ENCODE data around the gene ABI2.
"Not testable (repeated sequence)": the region's sequence is repeated elsewhere in the genome, so short reads cannot be mapped to it uniquely, and the experiment has no call there.

ABI2 gene

DNA sequence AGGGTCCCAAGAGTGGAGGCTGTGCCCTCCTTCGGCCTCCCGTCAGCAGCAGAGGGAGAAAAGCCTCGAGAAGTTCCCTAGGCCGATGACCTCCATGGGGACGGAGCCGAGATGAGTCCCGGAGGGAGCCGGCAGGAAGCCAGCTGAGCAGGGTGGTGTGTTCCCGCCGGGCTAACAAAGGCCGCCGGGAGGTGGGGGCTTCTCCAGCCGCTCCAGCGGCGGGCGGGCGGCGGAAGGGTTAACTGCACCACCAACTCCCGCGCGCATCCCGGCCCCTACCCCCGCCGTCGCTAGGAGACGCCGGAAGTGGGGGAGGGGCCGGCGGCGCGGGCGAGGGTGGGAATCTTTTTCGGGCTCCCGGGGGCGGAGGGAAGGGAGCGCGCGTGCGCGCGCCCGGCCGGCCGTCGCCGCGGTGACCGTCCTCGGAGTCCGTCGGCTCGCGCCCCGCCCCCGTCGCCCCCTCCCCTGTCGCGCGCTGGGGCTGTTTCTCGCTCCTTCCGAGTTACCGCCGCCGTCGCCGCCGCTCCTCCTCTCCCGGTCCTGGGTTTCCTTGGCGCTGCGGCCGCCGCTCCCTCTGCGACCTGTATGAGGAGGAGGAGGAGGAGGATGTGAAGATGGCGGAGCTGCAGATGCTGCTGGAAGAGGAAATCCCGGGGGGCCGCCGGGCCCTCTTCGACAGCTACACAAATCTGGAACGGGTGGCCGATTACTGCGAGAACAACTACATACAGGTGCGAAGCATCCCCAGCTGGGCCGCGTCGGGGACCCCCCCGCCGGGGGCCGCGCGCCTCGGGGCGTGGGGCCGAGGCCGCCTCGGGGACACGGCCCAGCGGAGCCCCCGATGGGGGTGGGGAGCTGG lies at the start of gene ABI2:
TSS of gene ABI2 (plus strand) at position 494 of the 859 bp plus-strand sequence. CDS start at position 615, 121 bp downstream.
- DNase-seq: peak; percentile 66

DNA sequence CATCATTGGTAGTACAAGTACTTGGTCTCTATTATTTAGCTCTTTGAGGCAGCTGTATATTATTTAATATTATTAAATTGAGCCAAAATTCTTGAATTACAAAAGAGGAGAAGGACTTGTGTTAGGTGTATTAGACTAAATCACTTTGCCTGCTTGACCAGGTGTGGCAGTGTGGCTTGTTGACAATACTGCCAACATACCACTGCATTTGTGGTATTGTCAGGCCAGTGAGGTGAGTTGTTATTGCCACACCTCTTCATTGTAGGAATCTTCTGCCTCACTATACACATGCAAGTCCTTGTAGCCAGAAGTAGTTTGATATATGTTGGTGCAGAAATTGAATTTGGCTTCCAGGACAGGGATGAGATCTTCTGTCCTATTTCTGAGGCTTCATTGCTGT lies 48.9 kb upstream of the ABI2 start:
- no peak for DNase-seq

DNA sequence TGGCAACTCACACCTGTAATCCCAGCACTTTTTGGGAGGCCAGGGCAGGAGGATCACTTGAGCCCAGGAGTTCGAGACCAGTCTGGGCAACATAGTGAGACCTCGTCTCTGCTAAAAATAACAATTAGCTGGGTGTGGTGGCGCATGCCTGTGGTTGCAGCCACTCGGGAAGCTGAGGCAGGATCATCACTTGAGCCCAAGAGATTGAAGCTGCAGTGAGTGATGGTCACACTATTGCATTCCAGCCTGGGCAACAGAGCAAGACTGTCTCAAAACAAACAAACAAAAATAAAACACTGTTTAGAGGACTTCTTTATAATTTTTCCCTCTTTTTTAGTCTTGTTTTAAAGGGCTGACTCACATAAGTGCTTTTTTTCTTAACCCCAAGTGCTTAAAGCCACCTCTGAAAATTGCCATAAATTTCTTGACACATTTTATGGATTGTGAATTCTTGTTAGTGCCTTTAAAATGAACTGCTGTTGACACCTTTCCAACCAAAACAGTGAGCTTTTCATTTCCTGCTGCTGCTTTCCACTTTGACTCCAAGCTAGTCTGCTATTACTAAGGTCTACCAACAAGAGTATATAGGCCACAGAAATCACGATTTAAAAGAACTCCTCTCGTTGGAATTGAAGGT lies 47.6 kb upstream of the ABI2 start:
- no peak for DNase-seq

DNA sequence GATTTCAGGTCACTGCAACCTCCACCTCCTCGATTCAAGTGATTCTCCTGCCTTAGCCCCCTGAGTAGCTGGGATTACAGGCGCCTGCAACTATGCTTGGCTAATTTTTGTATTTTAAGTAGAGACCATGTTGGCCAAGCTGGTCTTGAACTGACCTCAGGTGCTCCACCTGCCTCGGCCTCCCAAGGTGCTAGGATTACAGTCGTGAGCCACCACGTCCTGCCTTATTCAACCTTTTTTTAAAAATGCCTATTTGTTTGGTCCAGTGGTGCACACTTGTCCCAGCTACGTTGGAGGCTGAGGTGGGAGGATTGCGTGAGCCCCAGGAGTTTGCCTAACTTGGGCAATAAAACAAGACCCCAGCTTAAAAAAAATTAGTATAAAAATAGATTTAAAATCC lies 46.1 kb upstream of the ABI2 start:
- DNase-seq: no peak

DNA sequence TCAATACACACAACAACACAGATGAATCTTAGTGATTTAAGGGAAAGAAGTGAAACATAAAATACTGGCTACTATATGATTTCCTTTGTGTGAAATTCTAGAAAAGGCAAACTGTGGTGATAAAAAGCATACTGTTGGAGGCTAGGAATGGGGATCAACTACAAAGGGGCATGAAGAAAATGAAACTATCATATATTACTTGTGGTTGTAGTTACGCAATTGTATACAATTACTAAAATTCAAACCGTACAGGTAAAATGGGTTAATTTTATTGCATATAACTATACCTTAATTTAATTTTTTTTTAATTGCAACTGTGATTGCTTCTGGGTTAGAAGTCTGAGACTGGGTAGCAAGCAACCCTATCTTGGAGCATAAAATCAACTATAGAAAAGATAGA lies 41.7 kb upstream of the ABI2 start:
- no peak for DNase-seq

DNA sequence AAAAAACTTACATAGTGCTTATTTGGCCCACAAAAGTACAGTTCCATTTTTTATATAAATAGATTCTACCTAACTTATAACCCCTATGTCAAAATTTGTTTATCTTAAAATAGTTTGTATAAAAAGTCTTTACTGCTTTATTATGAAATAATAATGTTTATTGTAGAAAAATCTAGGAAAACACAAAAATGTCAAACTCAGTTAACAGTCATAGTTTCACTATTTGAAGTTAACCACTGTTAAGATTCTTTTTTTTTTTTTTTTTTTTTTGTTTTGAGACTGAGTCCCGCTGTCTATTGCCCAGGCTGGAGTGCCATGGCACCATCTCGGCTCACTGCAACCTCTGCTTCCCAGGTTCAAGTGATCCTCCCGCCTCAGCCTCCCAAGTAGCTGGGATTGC lies 26.5 kb upstream of the ABI2 start:
- no peak for DNase-seq

DNA sequence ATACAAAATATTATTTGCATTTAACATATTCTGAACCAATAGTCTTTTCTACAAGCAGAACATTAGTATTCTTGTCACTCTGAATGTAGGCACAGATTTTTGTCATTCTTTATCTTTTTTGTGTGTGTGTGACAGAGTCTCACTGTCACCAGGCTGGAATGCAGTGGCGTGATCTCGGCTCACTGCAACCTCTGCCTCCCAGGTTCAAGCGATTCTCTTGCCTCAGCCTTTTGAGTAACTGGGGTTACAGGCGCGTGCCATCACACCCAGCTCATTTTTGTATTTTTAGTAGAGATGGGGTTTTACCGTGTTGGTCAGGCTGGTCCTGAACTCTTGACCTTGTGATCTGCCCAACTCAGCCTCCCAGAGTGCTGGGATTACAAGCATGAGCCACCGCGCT lies 25.6 kb upstream of the ABI2 start:
- DNase-seq: not testable (repeated sequence)

DNA sequence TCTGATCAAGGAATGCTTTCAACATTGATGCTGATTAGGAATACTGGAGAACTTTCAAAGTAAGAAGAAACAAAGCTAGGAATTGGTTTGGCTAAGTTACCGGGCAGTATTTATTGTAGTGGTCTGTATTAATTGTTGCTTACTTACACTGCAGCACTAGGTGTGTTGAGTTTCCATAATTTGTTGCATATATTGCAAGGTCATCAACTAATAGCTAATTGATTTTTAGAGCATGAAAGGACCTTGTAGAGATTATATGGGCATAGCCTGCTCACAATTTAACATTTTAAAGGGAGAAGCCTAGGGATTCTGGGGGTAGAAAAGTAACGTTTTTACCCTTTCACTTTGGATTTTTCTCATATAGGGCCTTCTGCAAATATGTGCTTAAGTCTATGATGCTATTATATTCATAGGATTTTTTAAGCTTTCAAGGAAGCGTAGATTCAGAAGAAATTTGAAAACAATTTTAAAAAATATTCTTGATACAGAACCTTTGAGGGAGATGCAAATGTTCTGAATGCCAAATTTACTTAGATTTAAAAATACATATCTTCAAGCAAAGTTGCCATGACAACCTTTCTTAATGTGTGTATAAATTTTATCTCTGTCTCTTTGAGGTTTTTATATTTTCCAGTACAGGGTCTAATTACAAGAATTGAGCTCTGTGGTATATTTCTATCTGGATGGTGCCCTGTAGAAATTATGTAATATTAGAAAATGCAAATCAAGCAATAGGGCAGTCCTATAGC lies 17.3 kb upstream of the ABI2 start:
- DNase-seq: no peak

DNA sequence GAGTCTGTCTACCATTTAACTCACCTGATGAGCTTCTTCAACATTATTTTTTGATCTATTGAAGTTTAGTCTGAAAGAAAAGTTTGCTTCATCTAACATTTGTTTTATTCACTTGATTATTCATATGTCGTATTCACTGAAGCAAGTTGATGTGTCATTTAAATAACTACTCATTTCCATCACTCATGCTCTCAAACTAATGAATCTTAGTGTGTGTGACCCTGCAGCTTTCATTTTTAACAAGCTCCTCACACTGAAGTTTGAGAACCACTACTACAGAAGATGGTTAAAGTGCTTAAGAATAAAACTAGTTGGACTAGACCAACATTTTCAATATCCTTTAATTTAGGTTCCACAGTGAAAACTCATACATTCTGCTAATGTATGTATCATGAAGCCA lies 1.8 kb upstream of the ABI2 start:
- no peak for DNase-seq

DNA sequence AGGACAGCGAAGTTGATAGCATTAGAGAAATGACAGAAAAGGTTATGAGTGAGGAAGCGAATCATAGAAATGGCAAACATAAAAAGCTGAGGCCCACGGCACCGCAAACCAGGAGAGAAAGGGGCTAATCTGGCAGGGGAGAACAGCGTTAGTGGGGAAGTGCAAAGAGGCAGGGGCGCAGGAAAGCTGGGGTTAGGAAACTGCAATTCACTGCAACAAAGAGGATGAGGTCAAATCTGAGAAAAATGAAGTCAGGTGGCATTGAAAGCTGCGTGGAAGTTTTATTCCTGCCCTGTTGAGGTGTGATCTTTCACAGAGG lies 653 bp upstream of the ABI2 start:
- DNase-seq: no peak

DNA sequence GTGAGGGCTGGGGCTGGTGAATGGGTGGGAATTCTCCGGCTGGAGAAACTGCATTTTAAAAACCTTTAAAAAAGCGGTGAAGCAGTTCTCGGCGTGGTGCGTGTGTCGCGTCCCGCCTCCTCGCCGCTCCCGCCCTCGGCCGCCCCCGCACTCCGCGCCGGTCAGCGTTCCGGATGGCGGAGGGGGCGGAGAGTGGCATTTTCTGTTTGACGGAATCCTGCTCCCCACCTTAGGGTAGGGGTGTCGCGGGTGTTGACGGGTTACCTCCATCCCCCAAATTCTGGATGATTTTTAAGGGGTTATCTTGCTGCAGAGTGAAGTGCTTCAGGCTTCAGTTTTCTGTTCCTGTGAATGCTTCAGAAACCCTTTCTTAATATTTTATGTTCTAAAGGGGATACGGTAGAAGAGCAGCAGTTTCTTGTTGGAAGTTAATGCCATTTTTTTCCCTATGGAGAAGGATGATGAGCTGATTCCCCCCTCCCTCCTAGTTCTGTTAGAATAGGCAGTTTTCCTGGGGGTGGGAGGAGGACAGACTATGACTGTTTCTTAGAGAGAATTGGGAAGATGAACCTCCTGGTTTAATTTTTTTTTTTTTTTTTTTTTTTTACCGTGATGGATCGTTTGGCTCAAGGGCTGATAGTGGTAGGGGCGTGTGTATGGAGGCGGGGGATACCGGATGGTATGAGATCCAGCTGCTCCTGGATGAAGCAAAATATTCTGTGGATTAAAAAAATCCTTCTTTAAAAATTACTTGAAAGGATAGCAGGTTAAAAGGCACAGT lies 756 bp downstream of the ABI2 start:
- peak; percentile 44 for DNase-seq

DNA sequence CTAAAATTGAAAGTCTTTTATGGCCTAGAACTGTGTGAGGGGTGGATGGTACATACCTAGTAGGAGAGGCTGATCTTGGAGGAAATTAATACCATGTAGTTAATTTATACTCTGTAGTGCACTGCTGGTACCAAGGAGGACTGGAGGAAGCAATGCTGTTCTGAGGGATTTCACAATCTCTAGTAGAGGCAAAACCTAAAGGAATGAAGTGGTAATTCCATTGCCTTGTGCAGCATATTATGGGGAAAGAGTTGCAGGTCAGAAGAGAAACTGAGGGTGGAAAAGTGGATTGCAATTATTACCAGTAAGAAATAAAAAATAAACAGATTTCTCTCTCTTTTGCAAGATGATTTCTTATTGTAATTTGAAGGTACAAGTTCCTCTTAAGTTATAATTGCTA lies 2.2 kb downstream of the ABI2 start:
- no peak for DNase-seq

DNA sequence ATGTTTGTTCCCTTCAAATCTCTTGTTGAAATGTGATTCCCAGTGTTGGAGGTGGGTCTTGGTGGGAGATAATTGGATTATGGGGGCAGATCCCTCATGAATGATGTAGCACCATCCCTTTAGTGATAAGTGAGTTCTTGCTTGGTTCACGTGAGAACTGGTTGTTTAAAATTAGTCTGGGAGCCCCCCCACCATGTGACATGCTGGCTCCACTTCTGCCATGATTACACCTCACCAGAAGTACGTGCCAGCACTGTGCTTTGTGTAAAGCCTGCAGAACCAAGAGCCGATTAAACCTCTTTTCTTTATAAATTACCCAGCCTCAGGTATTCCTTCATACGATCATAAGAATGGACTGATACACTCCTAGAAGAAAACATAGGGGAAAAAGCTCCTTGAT lies 10.1 kb downstream of the ABI2 start:
- no peak for DNase-seq

DNA sequence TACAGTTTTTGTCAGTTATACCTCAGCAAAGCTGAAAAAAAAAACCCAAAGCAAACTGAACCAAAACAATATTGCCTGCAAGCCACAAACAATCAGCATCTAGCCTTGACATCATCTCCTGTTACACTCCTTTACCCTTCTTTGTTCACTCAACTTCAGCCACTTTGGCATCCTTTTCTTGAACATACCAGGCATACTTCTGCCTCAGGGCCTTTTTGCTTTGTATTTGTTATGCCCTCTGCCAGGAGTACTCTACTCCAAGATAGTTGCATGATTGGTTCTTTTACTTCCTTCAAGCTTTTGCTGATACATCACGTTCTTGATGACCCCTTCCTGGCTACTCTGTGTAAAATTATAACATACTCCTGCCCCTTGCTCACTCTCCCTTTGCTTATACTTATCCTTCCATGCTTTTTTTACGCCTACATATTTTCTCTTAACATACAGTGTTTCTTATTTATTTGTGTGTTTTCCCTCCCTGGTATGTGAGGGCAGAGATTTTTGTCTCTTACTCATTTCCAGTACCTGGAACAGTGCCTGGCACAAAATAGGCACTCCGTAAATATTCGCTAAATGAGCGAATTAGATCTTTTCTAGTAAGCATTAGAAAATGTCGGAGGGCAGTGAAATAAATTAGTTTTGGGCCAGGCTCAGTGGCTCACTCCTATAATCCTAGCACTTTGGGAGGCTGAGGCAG lies 12.7 kb downstream of the ABI2 start:
- no peak for DNase-seq

DNA sequence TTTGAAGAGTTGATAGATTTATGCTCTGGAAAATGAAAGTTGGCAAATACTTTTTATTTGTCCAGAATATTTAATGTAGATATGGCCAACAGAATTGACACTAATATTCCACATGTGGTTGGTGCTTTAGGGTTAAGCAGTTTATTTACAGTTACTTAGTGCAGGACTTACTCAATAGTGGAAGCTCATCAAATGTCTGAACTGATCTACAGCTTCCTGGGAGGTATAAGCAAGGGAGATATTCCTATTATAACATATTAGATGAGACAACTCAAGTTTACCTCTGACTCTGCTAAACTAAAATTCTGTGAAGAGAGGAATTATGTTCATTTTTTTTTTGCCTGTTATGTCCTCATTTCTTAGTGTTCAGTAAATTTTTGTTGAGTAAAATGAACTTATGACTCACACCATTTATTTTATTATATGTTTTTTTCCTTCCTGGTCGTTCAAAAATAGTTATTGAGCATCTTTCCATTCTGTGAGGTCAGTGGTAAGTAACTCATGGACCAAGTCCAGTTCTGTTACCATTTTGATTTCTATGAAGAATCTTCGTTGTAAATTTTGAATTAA lies 13.6 kb downstream of the ABI2 start:
- no peak for DNase-seq

DNA sequence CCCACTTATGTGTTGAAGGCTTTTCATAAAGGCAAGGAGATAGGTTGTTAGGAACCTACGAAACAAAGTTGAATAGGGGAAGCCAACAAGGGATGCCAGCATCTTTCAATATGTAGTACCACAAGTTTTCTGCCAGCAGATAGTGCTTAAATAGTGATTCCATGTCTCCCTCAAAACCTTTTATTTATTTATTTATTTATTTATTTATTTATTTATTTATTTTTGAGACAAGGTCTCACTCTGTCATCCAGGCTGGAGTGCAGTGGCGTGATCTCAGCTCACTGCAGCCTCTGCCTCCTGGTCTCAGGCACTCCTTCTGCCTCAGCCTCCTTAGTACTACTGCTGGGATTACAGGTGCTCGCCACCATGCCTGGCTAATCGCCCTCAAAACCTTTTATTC lies 14.2 kb downstream of the ABI2 start:
- DNase-seq: not testable (repeated sequence)

DNA sequence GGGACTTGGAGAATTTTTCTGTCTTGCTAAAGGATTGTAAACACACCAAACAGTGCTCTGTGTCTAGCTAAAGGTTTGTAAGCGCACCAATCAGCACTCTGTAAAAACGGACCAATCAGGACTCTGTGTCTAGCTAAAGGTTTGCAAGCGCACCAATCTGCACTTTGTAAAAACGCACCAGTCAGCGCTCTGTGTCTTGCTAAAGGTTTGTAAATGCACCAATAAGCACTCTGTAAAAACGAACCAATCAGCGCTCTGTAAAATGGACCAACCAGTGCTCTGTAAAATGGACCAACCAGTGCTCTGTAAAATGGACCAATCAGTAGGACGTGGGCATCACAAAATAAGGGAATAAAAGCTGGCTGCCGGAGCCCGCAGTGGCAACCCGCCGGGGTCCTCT lies 16.5 kb downstream of the ABI2 start:
- DNase-seq: no peak

DNA sequence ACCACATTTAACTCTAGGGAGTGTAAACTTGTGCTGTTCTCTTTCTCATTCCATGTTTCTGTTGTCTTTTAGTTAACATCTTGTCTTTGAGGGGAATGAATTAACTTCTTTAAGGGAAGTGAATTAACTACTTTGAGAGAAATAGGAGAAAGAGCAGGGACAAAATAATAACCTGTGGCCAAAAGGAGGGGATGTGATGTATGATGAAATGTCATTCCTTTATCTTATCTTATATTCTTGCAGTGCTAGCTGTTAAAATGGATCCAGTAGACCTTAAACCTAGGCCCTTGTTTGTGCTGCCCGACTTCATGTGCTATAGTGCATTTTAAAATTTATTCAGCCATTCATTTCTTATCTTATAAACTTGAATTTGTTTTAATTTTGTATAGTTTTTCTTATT lies 18.4 kb downstream of the ABI2 start:
- DNase-seq: no peak

DNA sequence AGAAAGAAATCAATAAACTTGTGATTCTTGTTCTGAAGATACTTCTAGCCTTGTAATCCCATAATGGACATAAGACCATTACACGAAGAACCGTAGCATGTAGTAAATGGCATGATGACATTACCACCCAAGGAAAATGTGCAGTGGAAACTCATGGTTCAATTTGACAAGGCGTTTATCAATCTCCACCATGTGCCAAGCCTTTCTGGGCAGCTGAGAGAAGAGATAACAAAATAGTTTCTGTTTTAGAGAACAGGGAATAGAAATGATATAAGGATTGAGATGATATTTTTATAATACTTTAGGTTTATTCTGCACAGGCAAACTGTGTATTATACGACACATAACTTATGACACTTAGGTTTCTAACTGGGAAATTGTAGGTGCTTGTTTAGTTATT lies 19.2 kb downstream of the ABI2 start:
- no peak for DNase-seq

DNA sequence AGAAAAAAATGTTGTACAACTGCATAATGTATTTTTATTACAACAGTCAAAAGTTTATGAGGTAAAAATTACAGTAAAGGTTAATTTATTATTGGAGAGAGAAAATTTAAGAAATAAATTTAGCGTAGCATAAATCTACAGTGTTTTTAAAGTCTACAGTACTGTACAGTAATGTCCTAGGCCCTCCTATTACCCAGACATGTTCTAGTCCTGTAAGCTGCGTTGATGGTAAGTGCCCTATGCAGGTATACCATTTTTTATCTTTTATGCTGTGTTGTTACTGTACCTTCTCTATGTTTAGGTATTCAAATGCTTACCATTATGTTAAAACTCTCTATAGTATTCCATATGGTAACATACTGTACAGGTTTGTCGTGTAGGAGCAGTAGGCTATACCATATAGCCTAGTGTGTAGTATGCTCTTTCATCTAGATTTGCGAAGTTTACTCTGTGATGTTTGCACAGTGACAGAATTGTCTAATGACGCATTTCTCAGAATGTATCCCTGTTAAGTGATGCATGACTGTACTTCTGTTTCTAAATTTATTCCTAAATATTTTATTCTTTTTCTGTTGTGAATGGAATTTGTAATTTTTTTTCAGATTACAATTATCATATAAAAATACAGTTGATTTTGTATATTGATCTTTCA lies 24.5 kb downstream of the ABI2 start:
- DNase-seq: no peak

DNA sequence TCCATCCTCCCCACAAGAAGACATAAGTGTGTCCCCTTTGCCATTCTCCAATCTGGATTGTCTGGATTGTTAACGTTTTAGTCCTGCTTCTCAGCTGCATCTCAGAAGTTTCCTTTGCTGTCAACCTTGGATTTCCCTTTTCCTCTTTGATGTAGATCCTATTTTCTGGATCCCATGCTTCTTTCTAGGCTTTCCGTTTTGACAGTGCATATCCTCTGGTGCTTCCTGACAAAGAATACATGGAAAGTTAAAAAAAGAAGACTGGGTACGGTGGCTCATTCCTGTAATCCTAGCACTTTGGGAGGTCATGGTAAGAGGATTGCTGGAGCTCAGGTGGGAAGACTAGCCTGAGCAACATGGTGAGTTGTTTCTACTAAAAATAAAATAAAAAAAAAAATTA lies 26.8 kb downstream of the ABI2 start:
- DNase-seq: no peak

DNA sequence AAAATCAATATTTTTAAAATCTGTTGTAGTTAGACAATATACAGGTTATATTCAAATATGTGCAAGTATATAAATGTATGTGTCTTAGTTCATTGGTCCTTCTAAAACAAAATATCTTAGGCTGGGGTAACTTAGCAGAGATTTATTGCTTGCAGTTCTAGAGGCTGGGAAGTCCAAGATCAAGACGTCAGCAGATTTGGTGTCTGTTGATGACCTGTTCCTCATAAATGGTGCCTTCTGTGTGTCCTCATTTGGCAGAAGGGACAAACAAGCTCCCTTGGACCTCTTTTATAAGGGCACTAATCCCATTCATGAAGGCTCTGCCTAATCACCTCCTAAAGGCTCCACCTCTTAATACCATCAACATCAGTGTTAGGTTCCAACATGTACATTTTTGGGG lies 31.3 kb downstream of the ABI2 start:
- DNase-seq: no peak
